Panc1 (cell line): ENCODE data around the gene CATSPER3. TPM values are rescaled to one million over a fixed set of nuclear protein-coding genes. Genes with fewer than 3 reads are reported as not detected.

Source experiments
- ATAC-seq: fragments of 200-7000 bp; cut with Tn5 transposase; 2 replicates; pipeline ENCODE4 v1.9.1; 2020; ENCODE audit warnings: mild to moderate bottlenecking, moderate library complexity
- BruUV-seq: library from RNA; stranded (reverse); fragments of 400-500 nt; replicated peaks from 2 replicates; lab custom pipeline; 2021; lab: Mats Ljungman, UMichigan
- CTCF ChIA-PET: fragments of 300-600 bp; sonication (Branson Sonifier 250); formaldehyde crosslinking; loops from one replicate; lab custom pipeline; 2022; ENCODE audit warnings: antibody characterized with exemption; lab: Charles Lee
- POLR2A ChIA-PET: fragments of 300-600 bp; sonication (Branson Sonifier 250); formaldehyde crosslinking; loops from one replicate; lab custom pipeline; 2022; ENCODE audit warnings: antibody characterized with exemption; lab: Charles Lee
- DNase-seq: peaks from one replicate; pipeline ENCODE4 v3.0.0-alpha.2; 2010; ENCODE audit warnings: low read depth, low spot score
- H3K27ac ChIP-seq: 2 replicates; pipeline ENCODE4 v1.5.1; 2011; ENCODE audit warnings: mild to moderate bottlenecking, low read length, inconsistent platforms
- H3K27me3 ChIP-seq: fragments of 200-500 bp; sonication (Bioruptor generic); 2 replicates; pipeline ENCODE4 v1.6.0; 2014; ENCODE audit warnings: low read length, inconsistent platforms; ENCODE audit not compliant: control insufficient read depth, insufficient read depth
- H3K36me3 ChIP-seq: fragments of 200-500 bp; sonication (Bioruptor generic); 2 replicates; pipeline ENCODE4 v1.5.1; 2014; ENCODE audit warnings: inconsistent platforms, mild to moderate bottlenecking, low read length, moderate library complexity; ENCODE audit not compliant: control insufficient read depth, insufficient read depth
- H3K4me1 ChIP-seq: 2 replicates; pipeline ENCODE4 v1.5.1; 2011; ENCODE audit warnings: inconsistent platforms, mild to moderate bottlenecking, low read length, moderate library complexity; ENCODE audit not compliant: control insufficient read depth, insufficient read depth
- H3K4me3 ChIP-seq, 2 experiments: 2 replicates each; pipeline ENCODE4 v1.5.1; 2011 to 2012; ENCODE audit warnings: low read depth in 2 of 2, low read length in 2 of 2, mild to moderate bottlenecking in 2 of 2, inconsistent platforms in 1 of 2, moderate library complexity in 1 of 2
- H3K9me3 ChIP-seq: fragments of 200-500 bp; sonication (Bioruptor generic); 2 replicates; pipeline ENCODE4 v1.5.1; 2014; ENCODE audit warnings: low read depth, mild to moderate bottlenecking, inconsistent platforms, low read length, moderate library complexity; ENCODE audit not compliant: control insufficient read depth, insufficient read depth
- CTCF ChIP-seq: fragments of 450-650 bp; IDR thresholded peaks from 2 replicates; pipeline ENCODE4 v1.5.1; 2017; ENCODE audit warnings: mild to moderate bottlenecking
- POLR2AphosphoS5 ChIP-seq: IDR thresholded peaks from 2 replicates; pipeline ENCODE4 v1.6.1; 2012; ENCODE audit warnings: mild to moderate bottlenecking, low read depth, low read length, moderate library complexity
- REST ChIP-seq, 2 experiments: IDR thresholded peaks; 2 replicates each; pipeline ENCODE4 v1.6.1; 2011 to 2012; ENCODE audit warnings: low read depth in 2 of 2, control low read depth in 1 of 2, low read length in 1 of 2, mild to moderate bottlenecking in 1 of 2, moderate library complexity in 1 of 2; ENCODE audit not compliant: insufficient read depth in 1 of 2
- SIN3A ChIP-seq: IDR thresholded peaks from 2 replicates; pipeline ENCODE4 v1.6.1; 2012; ENCODE audit warnings: low read depth, mild to moderate bottlenecking, low read length, moderate library complexity, borderline replicate concordance; ENCODE audit not compliant: insufficient read depth
- TCF7L2 ChIP-seq: IDR thresholded peaks from 2 replicates; pipeline ENCODE4 v1.6.1; 2011; ENCODE audit warnings: mild to moderate bottlenecking, low read depth, low read length, inconsistent platforms
- in situ Hi-C: cut with HindIII; loops from 2 replicates; pipeline ENCODE4 v1.10.0; 2016; ENCODE audit warnings: low sequenced_read_pairs, low pct_unique_long_range_greater_than_20kb
- intact Hi-C: fragments of 100-400 bp; cut with micrococcal nuclease; formaldehyde crosslinking; loops from one replicate; pipeline ENCODE4 v1.10.0; 2022; ENCODE audit not compliant: unreplicated experiment
- total RNA-seq: library from RNA; stranded (reverse); gene quantifications from one replicate; pipeline ENCODE4 v1.2.1, GENCODE V29; 2021; ENCODE audit not compliant: unreplicated experiment

CATSPER3 gene
- total RNA-seq, 1 experiment from 2014 or later, result 0.69 TPM

DNA sequence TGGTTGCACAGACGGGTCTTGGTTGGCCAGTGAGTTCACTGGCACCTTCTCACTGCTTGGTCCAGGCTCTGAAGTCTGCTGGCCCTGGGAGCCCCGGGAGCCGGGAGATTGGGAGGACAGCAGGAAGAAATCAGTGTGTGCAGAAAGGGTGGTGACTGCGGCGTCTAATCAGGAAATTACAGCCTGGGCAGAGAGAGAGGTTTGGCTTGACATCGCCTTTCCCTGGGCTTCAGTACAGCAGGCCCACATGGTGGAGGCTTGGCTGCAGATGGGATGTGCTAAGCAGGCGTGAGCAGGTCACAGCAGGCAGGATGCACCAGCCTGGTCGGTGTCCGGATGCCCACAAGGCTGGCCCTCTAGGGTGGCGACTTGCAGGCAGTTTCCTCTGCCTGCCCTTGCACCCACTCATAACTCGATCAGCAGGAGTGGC lies 49.2 kb downstream of the CATSPER3 start:
- no peak for TF ChIP-seq TCF7L2
- TF ChIP-seq SIN3A, result no peak
- no peak for TF ChIP-seq POLR2AphosphoS5
- no peak for TF ChIP-seq CTCF
- TF ChIP-seq REST (IDR thresholded peaks at IDR 0.05; ENCODE audit: insufficient read depth in 1 of 2, low read depth in 2 of 2, low read length in 1 of 2), result no peak
- intact Hi-C loops, result no loop called here
- Histone ChIP-seq H3K9me3 (no peaks in the 10 kb centered on the region), H3K36me3 (no peaks in the 10 kb centered on the region), H3K27ac (no peak overlapping the region), H3K4me3 (no peak overlapping the region), H3K4me1 (peaks cover 12% of the 10 kb centered on the region), H3K27me3 (no peaks in the 10 kb centered on the region)
- ATAC-seq, result no peak
- no TSS peak for BruUV-seq
- DNase-seq, result no peak
- ChIA-PET CTCF (no interaction called here), POLR2A (no interaction called here)
- in situ Hi-C loops, result no loop called here

DNA sequence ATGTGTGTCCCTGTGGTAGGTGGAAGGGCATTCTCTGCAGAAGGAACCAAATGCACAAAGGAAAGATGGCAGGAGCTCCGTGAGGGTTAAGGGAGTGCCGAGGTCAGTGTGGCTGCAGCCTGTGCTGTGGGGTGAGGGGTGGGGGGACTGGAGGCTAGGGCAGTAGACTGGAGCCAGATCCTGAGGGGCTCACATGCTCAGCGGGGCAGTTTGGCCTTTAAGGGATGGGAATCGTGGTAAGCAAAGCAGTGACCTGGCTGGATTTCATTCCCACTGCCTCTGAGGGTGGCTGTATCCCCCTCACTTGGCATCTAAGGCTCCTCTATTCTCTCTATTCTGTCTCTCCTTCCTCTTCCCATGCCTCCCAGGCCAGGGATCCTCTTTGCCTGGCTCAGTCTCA lies 50.8 kb downstream of the CATSPER3 start:
- DNase-seq (no peak), ATAC-seq (no peak)
- ChIA-PET POLR2A (no interaction called here), CTCF (interaction anchor here (0.6 kb wide), 1 partner anchor 176 kb away, joined by 6 read pairs; no protein-coding TSS in a partner anchor)
- H3K4me3 ChIP-seq, result no peak overlapping the region
- no peaks in the 10 kb centered on the region for H3K36me3 ChIP-seq
- BruUV-seq, result no TSS peak
- H3K4me1 ChIP-seq, result peaks cover 12% of the 10 kb centered on the region
- in situ Hi-C loops (no loop called here), intact Hi-C loops (no loop called here)
- TF ChIP-seq CTCF (no peak), SIN3A (no peak), POLR2AphosphoS5 (no peak), TCF7L2 (no peak), REST (IDR thresholded peaks at IDR 0.05; ENCODE audit: insufficient read depth in 1 of 2, low read depth in 2 of 2, low read length in 1 of 2) (no peak)
- H3K27me3 ChIP-seq, result no peaks in the 10 kb centered on the region
- no peaks in the 10 kb centered on the region for H3K9me3 ChIP-seq
- H3K27ac ChIP-seq, result no peak overlapping the region
